Measurements from ENCODE around the gene TUSC2.

- no peak for TF ChIP-seq CTCF (IDR thresholded peaks at IDR 0.05; ENCODE audit: insufficient read depth, low read depth, low read length)
- no peak for TF ChIP-seq EZH2 (IDR thresholded peaks at IDR 0.05; ENCODE audit: insufficient read depth, low read length)
These were observed 6.0 kb downstream of the TUSC2 start for GRCh38 chr3:50322115-50322385.
